Body of pancreas (tissue), 4 donors: ENCODE measurements around the gene DSTN. TPM values are rescaled to one million over a fixed set of nuclear protein-coding genes. Genes with fewer than 3 reads are reported as not detected.

Experiments
- ATAC-seq: fragments of 150-250 bp; one replicate; pipeline ENCODE4 v1.9.1; 2016
- DNase-seq, 4 donors: peaks; one replicate each; pipeline ENCODE4 v3.0.0-alpha.2; 2019
- H3K27ac ChIP-seq, 4 donors: fragments of 200-600 bp; sonication (generic); 1 replicate in 3 of 4; 2 replicates in 1 of 4; pipeline versions ENCODE4 v1.5.1 to v1.6.1; 2016 to 2019; ENCODE audit warnings: mild to moderate bottlenecking in 1 of 4, mixed read lengths in 1 of 4, moderate library complexity in 1 of 4
- H3K27me3 ChIP-seq, 2 donors: fragments of 200-600 bp; sonication (generic); one replicate each; pipeline ENCODE4 v1.6.0; 2016; ENCODE audit warnings: mild to moderate bottlenecking in 1 of 2
- H3K36me3 ChIP-seq, 2 donors: fragments of 200-600 bp; sonication (generic); replicated peaks in 1 of 2; 2 replicates each; pipeline ENCODE4 v1.5.1; 2016; ENCODE audit warnings: low read depth in 2 of 2; ENCODE audit not compliant: insufficient read depth in 1 of 2
- H3K4me1 ChIP-seq: fragments of 200-600 bp; sonication (generic); one replicate; pipeline ENCODE4 v1.6.0; 2016
- H3K4me3 ChIP-seq, 2 donors: fragments of 200-600 bp; sonication (generic); 1 replicate in 1 of 2; 2 replicates in 1 of 2; pipeline ENCODE4 v1.5.1; 2016 to 2019
- H3K9me3 ChIP-seq, 3 donors: fragments of 200-600 bp; sonication (generic); 1 replicate in 2 of 3; 2 replicates in 1 of 3; pipeline ENCODE4 v1.5.1; 2016
- POLR2A ChIP-seq, 3 donors: fragments of 450-650 bp; IDR thresholded peaks; one replicate each; pipeline ENCODE4 v1.6.1; 2016; ENCODE audit warnings: antibody characterized with exemption in 3 of 3, mild to moderate bottlenecking in 2 of 3
- WGBS, 2 donors: methylation state at CpG; one replicate each; pipeline ENCODE4 v1.1.5; 2017; 5-methylcytosine and 5-hydroxymethylcytosine counted together
- intact Hi-C: fragments of 100-400 bp; cut with DNase I; formaldehyde crosslinking; loops from one replicate; pipeline ENCODE4 v1.15.1; 2023
- total RNA-seq, 2 donors: library from RNA; depleted of rRNA; stranded (reverse); fragments of >200 nt; gene quantifications; one replicate each; pipeline ENCODE4 v1.1.0, GENCODE V29; 2016
- TF ChIP-seq, protein P1 (sequence below), 7 experiments: fragments of 450-650 bp in 4 of 7; fragments of 200-600 bp in 3 of 7; sonication (generic) in 3 of 7; IDR thresholded peaks; one replicate each; pipeline ENCODE4 v1.5.1; 2016 to 2019; ENCODE audit warnings: antibody characterized with exemption in 7 of 7

DSTN gene
- total RNA-seq, 2 donors from 2014 or later = 103 to 464 TPM

DNA sequence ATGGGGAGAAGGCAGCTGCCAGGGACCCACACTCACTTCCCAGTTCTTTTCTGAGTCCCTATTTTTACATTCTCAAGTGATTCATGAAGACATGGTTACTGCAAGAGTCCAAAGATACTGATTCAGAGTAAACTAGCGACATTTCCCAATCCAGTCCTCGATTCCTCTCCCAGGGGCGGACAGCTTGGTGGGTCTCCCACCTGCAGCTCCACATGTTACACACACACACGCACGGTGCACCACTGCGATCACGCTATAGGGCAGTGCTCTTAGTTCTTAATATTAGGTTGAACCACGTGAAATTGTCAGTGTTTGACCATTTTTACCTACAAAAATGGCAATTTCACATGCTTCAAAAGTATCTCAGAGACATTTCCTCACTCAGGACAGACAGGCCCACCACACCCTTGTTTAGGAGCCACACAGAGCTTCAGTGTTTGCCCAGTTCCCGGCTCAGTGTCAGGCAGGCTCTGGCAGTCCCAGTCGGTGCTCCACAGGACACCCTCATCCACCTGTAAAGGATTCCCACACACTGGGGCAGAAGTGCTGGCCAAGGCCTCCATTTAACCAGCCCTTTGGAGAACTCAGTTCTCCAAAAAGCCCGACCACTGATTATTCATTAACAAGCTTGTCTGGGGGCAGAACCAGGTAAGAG lies 60.4 kb downstream of the DSTN start:
- H3K9me3 ChIP-seq = no peaks in the 10 kb centered on the region
- TF ChIP-seq POLR2A (IDR thresholded peaks at IDR 0.05) = no peak
- TF ChIP-seq, protein P1, sequence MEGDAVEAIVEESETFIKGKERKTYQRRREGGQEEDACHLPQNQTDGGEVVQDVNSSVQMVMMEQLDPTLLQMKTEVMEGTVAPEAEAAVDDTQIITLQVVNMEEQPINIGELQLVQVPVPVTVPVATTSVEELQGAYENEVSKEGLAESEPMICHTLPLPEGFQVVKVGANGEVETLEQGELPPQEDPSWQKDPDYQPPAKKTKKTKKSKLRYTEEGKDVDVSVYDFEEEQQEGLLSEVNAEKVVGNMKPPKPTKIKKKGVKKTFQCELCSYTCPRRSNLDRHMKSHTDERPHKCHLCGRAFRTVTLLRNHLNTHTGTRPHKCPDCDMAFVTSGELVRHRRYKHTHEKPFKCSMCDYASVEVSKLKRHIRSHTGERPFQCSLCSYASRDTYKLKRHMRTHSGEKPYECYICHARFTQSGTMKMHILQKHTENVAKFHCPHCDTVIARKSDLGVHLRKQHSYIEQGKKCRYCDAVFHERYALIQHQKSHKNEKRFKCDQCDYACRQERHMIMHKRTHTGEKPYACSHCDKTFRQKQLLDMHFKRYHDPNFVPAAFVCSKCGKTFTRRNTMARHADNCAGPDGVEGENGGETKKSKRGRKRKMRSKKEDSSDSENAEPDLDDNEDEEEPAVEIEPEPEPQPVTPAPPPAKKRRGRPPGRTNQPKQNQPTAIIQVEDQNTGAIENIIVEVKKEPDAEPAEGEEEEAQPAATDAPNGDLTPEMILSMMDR (IDR thresholded peaks at IDR 0.05) = no peak
- no peak for DNase-seq
- peak overlapping the region; percentile 14 to 34 (median 31) for H3K27ac ChIP-seq
- H3K27me3 ChIP-seq = no peaks in the 10 kb centered on the region
- no peak for ATAC-seq
- intact Hi-C loops = no loop called here
- peaks cover 28 to 38% of the 10 kb centered on the region in 2 donors for H3K36me3 ChIP-seq
- peaks cover 43% of the 10 kb centered on the region for H3K4me1 ChIP-seq
- 62 to 75% methylated on average over 11 of the region's 11 CpGs for WGBS, 2 donors
- no peak overlapping the region for H3K4me3 ChIP-seq

DNA sequence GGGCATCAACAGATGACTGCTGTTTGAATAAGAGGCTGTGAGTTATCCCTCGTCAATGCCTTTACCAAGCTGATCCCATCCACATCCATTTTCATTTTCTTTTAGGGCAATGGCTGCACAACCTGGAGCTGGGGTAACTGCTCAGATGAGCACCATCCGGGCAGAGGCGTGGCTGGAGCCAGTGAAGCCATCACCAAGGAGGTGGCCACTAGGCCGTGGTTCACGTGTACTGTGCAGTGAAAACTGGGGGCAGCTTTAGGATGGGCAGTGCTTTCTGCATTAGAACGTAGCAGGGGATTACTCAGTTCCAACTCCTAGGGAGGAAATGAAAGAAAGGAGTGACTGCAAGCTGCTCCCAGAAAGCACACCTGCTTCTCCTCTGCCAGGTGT lies 60.9 kb downstream of the DSTN start:
- WGBS, 2 donors = 56 to 60% methylated on average over 6 of the region's 6 CpGs
- no peak for TF ChIP-seq POLR2A (IDR thresholded peaks at IDR 0.05)
- TF ChIP-seq, protein P1 (IDR thresholded peaks at IDR 0.05) = no peak
- Histone ChIP-seq H3K4me1 (peaks cover 44% of the 10 kb centered on the region), H3K4me3 (no peak overlapping the region), H3K27me3 (no peaks in the 10 kb centered on the region), H3K36me3 (peaks cover 23 to 39% of the 10 kb centered on the region in 2 donors), H3K9me3 (no peaks in the 10 kb centered on the region), H3K27ac (peak overlapping the region in 2 of 4 donors; percentile 14 to 30)
- DNase-seq (no peak), ATAC-seq (no peak)
- intact Hi-C loops = no loop called here

DNA sequence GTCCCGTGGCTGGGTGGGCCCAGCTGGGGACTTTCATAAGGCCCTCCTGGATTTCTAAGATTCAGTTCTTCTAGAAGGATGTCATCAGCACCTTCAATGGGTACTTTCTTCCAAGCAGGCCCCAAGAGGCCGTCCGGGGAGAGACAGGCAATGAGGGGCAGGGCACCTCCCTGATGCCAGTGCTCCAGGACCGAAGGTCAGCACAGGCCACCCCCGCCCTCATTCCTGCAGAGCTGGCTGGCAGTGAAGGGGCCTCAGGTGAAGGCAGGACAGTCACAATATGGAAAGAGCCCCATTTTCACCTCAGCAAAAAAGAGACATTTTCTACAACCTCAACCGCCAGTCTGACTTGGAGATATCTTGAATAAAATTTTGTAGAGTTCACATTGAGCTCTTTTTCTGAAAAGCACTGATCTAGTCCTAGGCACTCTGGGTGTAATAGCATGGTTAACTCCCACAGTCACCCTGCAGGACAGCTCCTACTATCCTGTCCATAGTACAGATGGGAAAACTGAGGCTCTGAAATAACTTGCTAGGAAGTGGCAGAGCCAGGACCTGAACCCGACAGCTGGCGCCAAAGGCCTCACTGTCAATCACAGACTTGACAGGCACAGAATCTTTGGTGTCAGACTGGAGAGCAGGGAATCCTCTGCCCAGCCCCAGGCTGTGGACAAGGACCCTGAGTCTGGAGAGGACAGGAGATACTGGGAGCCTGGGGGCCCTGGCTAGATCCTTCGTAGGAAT lies 61.9 kb downstream of the DSTN start:
- intact Hi-C loops = no loop called here
- Histone ChIP-seq H3K4me1 (peaks cover 44% of the 10 kb centered on the region), H3K36me3 (peaks cover 20 to 48% of the 10 kb centered on the region in 2 donors), H3K4me3 (no peak overlapping the region), H3K9me3 (no peaks in the 10 kb centered on the region), H3K27me3 (no peaks in the 10 kb centered on the region), H3K27ac (no peak overlapping the region)
- DNase-seq = no peak
- TF ChIP-seq, protein P1 (IDR thresholded peaks at IDR 0.05) = no peak
- no peak for TF ChIP-seq POLR2A (IDR thresholded peaks at IDR 0.05)
- ATAC-seq = no peak
- WGBS, 2 donors = 56 to 57% methylated on average over 8 to 9 of the region's 9 CpGs

DNA sequence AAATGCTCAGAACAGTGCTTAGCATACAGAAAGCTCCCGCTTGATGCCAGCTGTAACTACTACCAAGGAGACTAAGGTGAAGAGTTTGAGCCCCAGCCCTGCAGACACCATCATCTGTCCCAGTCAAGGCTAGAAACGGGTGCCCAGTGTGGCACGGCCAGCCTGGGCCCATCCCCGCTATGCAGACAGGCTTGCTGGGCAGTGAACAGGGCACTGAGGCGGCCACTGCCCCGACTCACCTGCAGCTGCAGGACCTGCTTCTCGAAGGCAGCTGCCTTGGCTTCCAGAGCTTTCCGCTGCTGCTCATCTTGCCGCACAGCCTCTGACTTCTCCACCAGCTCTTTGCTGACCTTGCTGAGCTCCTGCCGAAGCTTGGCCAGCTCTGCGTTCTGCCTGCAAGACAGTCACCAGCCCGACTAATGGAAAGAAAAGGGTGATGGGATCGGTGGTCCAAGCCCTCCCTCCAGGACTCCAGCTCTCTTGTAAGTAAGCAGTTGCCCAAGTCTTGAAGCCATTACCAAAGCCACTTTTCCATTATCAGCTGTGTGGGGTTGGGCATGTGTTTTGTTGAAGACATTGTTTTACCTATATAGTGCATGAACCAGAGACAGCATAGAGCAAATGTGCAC lies 63.5 kb downstream of the DSTN start:
- Histone ChIP-seq H3K4me3 (no peak overlapping the region), H3K27me3 (no peaks in the 10 kb centered on the region), H3K4me1 (peaks cover 42% of the 10 kb centered on the region), H3K36me3 (peaks cover 16 to 50% of the 10 kb centered on the region in 2 donors), H3K9me3 (no peaks in the 10 kb centered on the region), H3K27ac (peak overlapping the region in 1 of 4 donors; percentile 39)
- ATAC-seq (no peak), DNase-seq (no peak)
- intact Hi-C loops = no loop called here
- TF ChIP-seq, protein P1 (IDR thresholded peaks at IDR 0.05) = no peak
- TF ChIP-seq POLR2A (IDR thresholded peaks at IDR 0.05) = no peak
- WGBS, 2 donors = 69 to 73% methylated on average over 6 to 13 of the region's 13 CpGs
